WTC11 (cell line): ENCODE data around the gene LYST.

ENCODE experiments used
- USF2 ChIP-seq: sonication (generic); formaldehyde crosslinking; IDR thresholded peaks from 2 replicates; pipeline ENCODE4 v1.8.1; 2023; ENCODE audit warnings: mild to moderate bottlenecking, missing genetic modification reagents, moderate library complexity
- ZNF317 ChIP-seq: sonication (generic); formaldehyde crosslinking; IDR thresholded peaks from 2 replicates; pipeline ENCODE4 v1.8.1; 2023; ENCODE audit warnings: low read depth, mild to moderate bottlenecking, moderate library complexity, missing genetic modification reagents, borderline replicate concordance
- TF ChIP-seq, protein P1 (sequence below): fragments of 200-600 bp; IDR thresholded peaks from 2 replicates; pipeline ENCODE4 v1.8.0; 2022; ENCODE audit warnings: antibody characterized with exemption
- TF ChIP-seq, protein P2 (sequence below): sonication (generic); formaldehyde crosslinking; IDR thresholded peaks from 2 replicates; pipeline ENCODE4 v1.8.0; 2023; ENCODE audit warnings: mild to moderate bottlenecking, missing genetic modification reagents

DNA sequence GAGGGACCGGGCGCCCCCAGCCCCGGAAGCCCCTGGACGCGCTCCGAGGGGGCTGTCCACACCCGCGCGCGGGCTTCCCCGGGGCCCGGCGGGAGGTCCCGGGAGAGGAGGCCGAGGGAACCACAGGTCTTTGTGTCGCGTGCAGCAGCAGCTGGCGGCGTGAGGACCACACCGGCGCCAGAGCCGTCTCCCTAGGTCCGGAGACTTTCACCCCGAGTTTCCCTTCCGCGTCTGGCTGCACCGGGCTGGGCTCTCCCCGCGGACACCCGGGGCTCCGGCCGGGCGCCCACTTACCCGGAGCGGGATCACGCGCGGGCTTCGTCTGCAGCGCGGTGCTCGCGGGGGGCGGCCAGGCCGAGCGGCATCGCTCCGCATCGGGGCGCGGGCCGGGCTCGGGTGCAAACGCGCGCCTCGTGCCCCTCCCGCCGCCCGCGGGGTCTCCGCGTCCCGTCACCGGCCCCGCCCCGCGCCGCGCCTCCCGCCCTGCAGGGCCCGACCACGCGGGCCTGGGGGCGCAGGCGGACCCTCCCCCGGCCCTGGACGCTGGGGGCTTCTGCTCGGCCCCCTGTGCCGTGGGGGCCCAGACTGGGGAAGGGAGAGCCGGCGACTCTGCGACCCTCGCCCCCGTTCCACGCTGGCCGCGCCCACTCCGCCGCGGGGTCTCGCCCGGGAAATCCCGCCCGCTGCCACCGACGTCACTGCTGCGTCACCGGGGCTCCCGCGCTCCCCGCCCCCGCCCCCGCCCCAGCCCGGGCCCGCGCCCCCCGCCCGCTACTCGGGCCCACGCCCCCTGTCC is 217.1 kb downstream of the LYST start, which contains the start of gene GNG4:
- TF ChIP-seq ZNF317 (CRISPR knock-in tag) (no peak), USF2 (CRISPR knock-in tag) (no peak)
- TF ChIP-seq, protein P1, sequence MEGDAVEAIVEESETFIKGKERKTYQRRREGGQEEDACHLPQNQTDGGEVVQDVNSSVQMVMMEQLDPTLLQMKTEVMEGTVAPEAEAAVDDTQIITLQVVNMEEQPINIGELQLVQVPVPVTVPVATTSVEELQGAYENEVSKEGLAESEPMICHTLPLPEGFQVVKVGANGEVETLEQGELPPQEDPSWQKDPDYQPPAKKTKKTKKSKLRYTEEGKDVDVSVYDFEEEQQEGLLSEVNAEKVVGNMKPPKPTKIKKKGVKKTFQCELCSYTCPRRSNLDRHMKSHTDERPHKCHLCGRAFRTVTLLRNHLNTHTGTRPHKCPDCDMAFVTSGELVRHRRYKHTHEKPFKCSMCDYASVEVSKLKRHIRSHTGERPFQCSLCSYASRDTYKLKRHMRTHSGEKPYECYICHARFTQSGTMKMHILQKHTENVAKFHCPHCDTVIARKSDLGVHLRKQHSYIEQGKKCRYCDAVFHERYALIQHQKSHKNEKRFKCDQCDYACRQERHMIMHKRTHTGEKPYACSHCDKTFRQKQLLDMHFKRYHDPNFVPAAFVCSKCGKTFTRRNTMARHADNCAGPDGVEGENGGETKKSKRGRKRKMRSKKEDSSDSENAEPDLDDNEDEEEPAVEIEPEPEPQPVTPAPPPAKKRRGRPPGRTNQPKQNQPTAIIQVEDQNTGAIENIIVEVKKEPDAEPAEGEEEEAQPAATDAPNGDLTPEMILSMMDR = no peak
- TF ChIP-seq, protein P2, sequence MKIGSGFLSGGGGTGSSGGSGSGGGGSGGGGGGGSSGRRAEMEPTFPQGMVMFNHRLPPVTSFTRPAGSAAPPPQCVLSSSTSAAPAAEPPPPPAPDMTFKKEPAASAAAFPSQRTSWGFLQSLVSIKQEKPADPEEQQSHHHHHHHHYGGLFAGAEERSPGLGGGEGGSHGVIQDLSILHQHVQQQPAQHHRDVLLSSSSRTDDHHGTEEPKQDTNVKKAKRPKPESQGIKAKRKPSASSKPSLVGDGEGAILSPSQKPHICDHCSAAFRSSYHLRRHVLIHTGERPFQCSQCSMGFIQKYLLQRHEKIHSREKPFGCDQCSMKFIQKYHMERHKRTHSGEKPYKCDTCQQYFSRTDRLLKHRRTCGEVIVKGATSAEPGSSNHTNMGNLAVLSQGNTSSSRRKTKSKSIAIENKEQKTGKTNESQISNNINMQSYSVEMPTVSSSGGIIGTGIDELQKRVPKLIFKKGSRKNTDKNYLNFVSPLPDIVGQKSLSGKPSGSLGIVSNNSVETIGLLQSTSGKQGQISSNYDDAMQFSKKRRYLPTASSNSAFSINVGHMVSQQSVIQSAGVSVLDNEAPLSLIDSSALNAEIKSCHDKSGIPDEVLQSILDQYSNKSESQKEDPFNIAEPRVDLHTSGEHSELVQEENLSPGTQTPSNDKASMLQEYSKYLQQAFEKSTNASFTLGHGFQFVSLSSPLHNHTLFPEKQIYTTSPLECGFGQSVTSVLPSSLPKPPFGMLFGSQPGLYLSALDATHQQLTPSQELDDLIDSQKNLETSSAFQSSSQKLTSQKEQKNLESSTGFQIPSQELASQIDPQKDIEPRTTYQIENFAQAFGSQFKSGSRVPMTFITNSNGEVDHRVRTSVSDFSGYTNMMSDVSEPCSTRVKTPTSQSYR = no peak
